ENCODE measurements around the gene LAGE3. TPM values are rescaled to one million over a fixed set of nuclear protein-coding genes. Genes with fewer than 3 reads are reported as not detected.

Gene LAGE3
- total and polyA plus RNA-seq, 8 donors, result 14.9 to 24.2 (median 19.5) TPM

- intact Hi-C loops (cut with DNase I), result no loop called here
- ATAC-seq (peak; percentile 5), DNase-seq (peak in 1 of 4 donors; percentile 43)
- H3K4me3 ChIP-seq, result peak overlapping the region; percentile 48 to 59
- H3K4me1 ChIP-seq, result peaks cover 0 to 5% of the 10 kb centered on the region in 2 donors
- peak overlapping the region; percentile 86 to 91 for H3K27ac ChIP-seq
- no peaks in the 10 kb centered on the region for H3K9me3 ChIP-seq
- no peaks in the 10 kb centered on the region for H3K27me3 ChIP-seq
- H3K36me3 ChIP-seq, result no peaks in the 10 kb centered on the region
- no peak for TF ChIP-seq CTCF (IDR thresholded peaks at IDR 0.05)
These were observed 36.2 kb upstream of the LAGE3 start for GRCh38 chrX:154515090-154515965.

GRCh38 chrX:154513716-154514115, 34.6 kb upstream of the LAGE3 start:
- Histone ChIP-seq H3K4me1 (peaks cover 0 to 5% of the 10 kb centered on the region in 2 donors), H3K36me3 (no peaks in the 10 kb centered on the region), H3K9me3 (no peaks in the 10 kb centered on the region), H3K27ac (no peak overlapping the region), H3K4me3 (no peak overlapping the region), H3K27me3 (no peaks in the 10 kb centered on the region)
- ATAC-seq (no peak), DNase-seq (no peak)
- TF ChIP-seq CTCF (IDR thresholded peaks at IDR 0.05), result no peak
- intact Hi-C loops (cut with DNase I), result no loop called here

GRCh38 chrX:154512879-154513553, 33.9 kb upstream of the LAGE3 start:
- Histone ChIP-seq H3K27me3 (no peaks in the 10 kb centered on the region), H3K9me3 (no peaks in the 10 kb centered on the region), H3K4me3 (no peak overlapping the region), H3K36me3 (peaks cover 0 to 2% of the 10 kb centered on the region in 2 donors), H3K27ac (no peak overlapping the region), H3K4me1 (peaks cover 0 to 5% of the 10 kb centered on the region in 2 donors)
- ATAC-seq (no peak), DNase-seq (no peak)
- intact Hi-C loops (cut with DNase I), result no loop called here
- no peak for TF ChIP-seq CTCF (IDR thresholded peaks at IDR 0.05)

GRCh38 chrX:154511761-154512160, 32.7 kb upstream of the LAGE3 start:
- Histone ChIP-seq H3K4me3 (no peak overlapping the region), H3K27ac (no peak overlapping the region), H3K9me3 (no peaks in the 10 kb centered on the region), H3K4me1 (peaks cover 0 to 5% of the 10 kb centered on the region in 2 donors), H3K27me3 (no peaks in the 10 kb centered on the region), H3K36me3 (peaks cover 0 to 14% of the 10 kb centered on the region in 2 donors)
- ATAC-seq (no peak), DNase-seq (no peak)
- TF ChIP-seq CTCF (IDR thresholded peaks at IDR 0.05), result no peak
- intact Hi-C loops (cut with DNase I), result no loop called here

- Histone ChIP-seq H3K4me3 (no peak overlapping the region), H3K27ac (no peak overlapping the region), H3K4me1 (no peaks in the 10 kb centered on the region), H3K36me3 (peaks cover 0 to 29% of the 10 kb centered on the region in 2 donors), H3K9me3 (no peaks in the 10 kb centered on the region), H3K27me3 (no peaks in the 10 kb centered on the region)
- DNase-seq, result no peak
- intact Hi-C loops (cut with DNase I), result no loop called here
- no peak for TF ChIP-seq CTCF (IDR thresholded peaks at IDR 0.05)
- no peak for ATAC-seq
These were observed 30.4 kb upstream of the LAGE3 start for GRCh38 chrX:154509455-154509854.
